Heart right ventricle (tissue), 16 donors: ENCODE measurements around the gene RCN2. TPM values are rescaled to one million over a fixed set of nuclear protein-coding genes. Genes with fewer than 3 reads are reported as not detected.

Source experiments
- ATAC-seq, 8 donors: fragments of 200-7000 bp; cut with Tn5 transposase; one replicate each; pipeline ENCODE4 v1.9.1; 2020; ENCODE audit warnings: mild to moderate bottlenecking in 8 of 8, moderate library complexity in 8 of 8, moderate number of reproducible peaks in 1 of 8
- DNase-seq, 2 donors: peaks; one replicate each; pipeline ENCODE4 v3.0.0-alpha.2; 2020
- H3K27ac ChIP-seq, 10 donors: fragments of 200-600 bp; sonication (generic) in 2 of 10; one replicate each; pipeline versions ENCODE4 v1.5.0 to v1.8.0; 2020 to 2022; ENCODE audit warnings: mild to moderate bottlenecking in 3 of 10
- H3K27me3 ChIP-seq, 7 donors: fragments of 200-600 bp; one replicate each; pipeline ENCODE4 v1.8.0; 2021 to 2022; ENCODE audit warnings: mild to moderate bottlenecking in 2 of 7
- H3K36me3 ChIP-seq, 9 donors: fragments of 200-600 bp; sonication (generic) in 1 of 9; one replicate each; pipeline versions ENCODE4 v1.5.0 to v1.8.0; 2020 to 2022; ENCODE audit warnings: mild to moderate bottlenecking in 2 of 9
- H3K4me1 ChIP-seq, 9 donors: fragments of 200-600 bp; sonication (generic) in 1 of 9; one replicate each; pipeline versions ENCODE4 v1.5.0 to v1.8.0; 2020 to 2022; ENCODE audit warnings: mild to moderate bottlenecking in 4 of 9
- H3K4me3 ChIP-seq, 10 donors: fragments of 200-600 bp; sonication (generic) in 2 of 10; one replicate each; pipeline versions ENCODE4 v1.5.0 to v1.8.0; 2020 to 2022; ENCODE audit warnings: mild to moderate bottlenecking in 7 of 10, moderate library complexity in 2 of 10
- H3K9me3 ChIP-seq, 11 donors: fragments of 200-600 bp in 10 of 11; sonication (generic) in 2 of 11; one replicate each; pipeline versions ENCODE4 v1.5.0 to v1.8.0; 2013 to 2022; ENCODE audit warnings: mild to moderate bottlenecking in 2 of 11, control low read depth in 1 of 11, moderate library complexity in 1 of 11
- CTCF ChIP-seq, 9 donors: fragments of 200-600 bp; sonication (generic) in 2 of 9; IDR thresholded peaks; one replicate each; pipeline versions ENCODE4 v1.5.0 to v1.8.0; 2021 to 2022; ENCODE audit warnings: antibody characterized with exemption in 9 of 9, mild to moderate bottlenecking in 5 of 9, moderate library complexity in 1 of 9
- WGBS, 2 donors: extraction: QIAGEN DNeasy Blood & Tissue Kit; methylation state at CpG; one replicate each; pipeline ENCODE4 v1.1.7; 2013; ENCODE audit warnings: inconsistent platforms in 1 of 2; 5-methylcytosine and 5-hydroxymethylcytosine counted together
- intact Hi-C, 10 donors: fragments of 100-400 bp; cut with DNase I; formaldehyde crosslinking; loops; one replicate each; pipeline versions ENCODE4 v1.11.1 to v1.14.2; 2022
- polyA plus RNA-seq, 2 donors: library from polyadenylated mRNA; stranded (reverse); fragments of 200-250 nt; gene quantifications; one replicate each; pipeline ENCODE4 v1.2.3, GENCODE V29; 2013
- total RNA-seq, 10 donors: library from RNA; stranded (reverse); fragmentation: NEBNext Ultra II Directional in 3 of 10; extraction: Animal tissue kit (Norgen Biotek cat#: 25700) in 3 of 10; gene quantifications; one replicate each; pipeline versions ENCODE4 v1.2.1 to v1.2.4, GENCODE V29; 2021 to 2023
- donor health status: Arrhythmogenic right ventricular cardiomyopathy.
- donor health status: ischemic (EF 13 %, LVEDD 7.1; RV severe dilation, severe dysfunction).
- donor health status: healthy with polysubstance abuse.
- donor health status: DM: no; HTN: yes; CAD: no.
- donor health status: DM: no; HTN: no; CAD: no.
- donor health status: ischemic (EF 25% LVEDD 6.9; RV normal size, moderate dysfunction).
- donor health status: ischemic (EF 25% LVEDD 5.7; RV mildly dilated, moderate dysfunction).
- donor health status: healthy.
- donor health status: DM: yes; HTN: yes; CAD: no.
- donor health status: Ischemic cardiomyopathy.
- donor health status: ischemic (EF 35%, LVEDD 5.7; RV mildly dilated, moderate dysfunction).
- donor health status: nonischemic (EF 11% LVEDD 7.7; RV severe dilation, severe dysfunction).
- donor health status: DM: yes; HTN: yes; CAD: no.
- donor health status: PGD.
- donor health status: ischemic (EF 29% LVEDD 5.4; RV normal size, mild dysfunction).
- donor health status: nonischemic (EF 23%, LVEDD 6.1; RV moderate dilation, normal function).

RCN2 gene
- total and polyA plus RNA-seq, 12 donors: 14.7 to 31.3 (median 27.5) TPM

- 88 to 94% methylated on average over 1 of the region's 1 CpG for WGBS, 2 donors
- H3K9me3 ChIP-seq: peaks cover 0 to 12% (median 0%) of the 10 kb centered on the region in 11 donors
- no peak for ATAC-seq
These were observed 44.6 kb downstream of the RCN2 start for GRCh38 chr15:76976141-76976540.

DNA sequence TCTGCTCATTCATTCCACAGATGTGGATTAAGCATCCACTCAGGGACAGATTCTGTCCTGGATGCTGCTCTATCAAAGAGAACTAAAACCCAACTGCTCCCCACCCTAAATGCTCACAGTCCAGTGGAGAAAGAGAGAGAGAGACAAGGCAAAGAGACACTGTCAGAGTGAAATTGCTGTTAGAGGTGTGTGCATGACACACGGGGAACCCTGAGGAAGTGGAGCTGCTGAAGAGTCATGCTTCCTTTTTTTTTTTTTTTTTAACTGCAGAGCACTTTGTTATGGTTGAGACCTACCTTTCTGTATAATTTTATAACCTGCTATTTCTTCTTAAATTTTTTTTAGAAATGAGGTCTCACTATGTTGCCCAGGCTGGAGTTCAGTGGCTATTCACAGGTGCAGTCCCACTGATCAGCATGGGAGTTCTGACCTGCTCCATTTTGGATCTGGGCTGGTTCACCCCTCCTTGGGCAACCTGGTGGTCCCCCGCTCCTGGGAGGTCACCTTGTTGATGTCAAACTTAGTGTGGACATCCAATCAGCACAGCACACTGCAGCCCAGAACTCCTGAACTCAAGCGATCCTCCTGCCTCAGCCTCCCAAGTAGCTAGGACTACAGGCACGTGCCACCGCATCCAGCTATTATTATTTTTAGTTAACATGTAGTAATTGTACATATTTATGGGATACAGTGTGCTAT lies 45.2 kb downstream of the RCN2 start:
- Histone ChIP-seq H3K9me3 (peaks cover 0 to 12% (median 0%) of the 10 kb centered on the region in 11 donors), H3K27me3 (no peaks in the 10 kb centered on the region), H3K4me3 (no peak overlapping the region), H3K27ac (no peak overlapping the region), H3K36me3 (no peaks in the 10 kb centered on the region), H3K4me1 (peaks cover 5 to 28% (median 15%) of the 10 kb centered on the region in 9 donors)
- no peak for DNase-seq
- no peak for ATAC-seq
- intact Hi-C loops: loop anchor here in 1 of 10 donors (10.0 kb wide), 1 partner anchor 48 kb away; no protein-coding TSS in a partner anchor
- TF ChIP-seq CTCF (IDR thresholded peaks at IDR 0.05): no peak
- WGBS, 2 donors: 88 to 90% methylated on average over 5 of the region's 5 CpGs

More at GRCh38 chr15:76976141-76976540, 44.6 kb downstream of the RCN2 start:
- TF ChIP-seq CTCF (IDR thresholded peaks at IDR 0.05): no peak
- Histone ChIP-seq H3K27me3 (no peaks in the 10 kb centered on the region), H3K4me1 (peaks cover 5 to 28% (median 15%) of the 10 kb centered on the region in 9 donors), H3K36me3 (no peaks in the 10 kb centered on the region), H3K27ac (no peak overlapping the region), H3K4me3 (no peak overlapping the region)
- DNase-seq: no peak
- intact Hi-C loops: loop anchor here in 1 of 10 donors (10.0 kb wide), 1 partner anchor 49 kb away; no protein-coding TSS in a partner anchor

DNA sequence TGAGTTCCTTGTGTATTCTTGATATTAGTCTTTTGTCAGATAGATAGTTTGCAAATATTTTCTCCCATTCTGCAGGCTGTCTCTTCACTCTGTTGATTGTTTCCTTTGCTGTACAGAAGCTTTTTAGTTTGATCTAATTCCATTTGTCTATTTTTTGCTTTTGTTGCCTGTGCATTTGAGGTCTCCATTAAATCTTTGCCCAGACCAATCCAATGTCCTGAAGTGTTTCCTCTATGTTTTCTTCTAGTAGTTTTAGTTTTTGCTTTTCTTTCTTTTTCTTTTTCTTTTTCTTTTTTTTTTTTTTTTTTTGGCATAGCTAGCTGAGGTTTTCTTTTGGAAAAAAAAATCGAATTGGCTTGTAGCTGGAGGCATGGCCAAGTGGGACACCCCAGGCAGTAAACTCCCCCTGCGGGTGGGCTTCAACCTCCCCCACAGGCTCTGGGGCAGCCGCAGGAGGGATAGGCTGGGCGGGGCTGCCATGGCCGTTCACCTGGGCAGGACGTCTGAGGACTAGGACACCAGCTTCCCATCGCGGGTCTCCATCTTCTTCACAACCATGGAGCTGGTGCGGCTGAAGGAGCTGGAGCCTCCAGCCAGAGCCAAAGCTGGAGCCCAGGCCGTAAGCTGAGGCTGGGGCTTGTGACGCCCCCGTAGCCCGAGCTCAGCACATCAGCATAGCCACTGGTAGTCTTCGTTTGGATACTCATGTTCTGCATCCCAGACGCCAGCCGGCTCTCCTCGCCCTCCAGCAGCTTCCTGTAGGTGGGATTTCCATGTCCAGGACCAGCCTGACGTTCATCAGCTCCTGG lies 47.2 kb downstream of the RCN2 start:
- Histone ChIP-seq H3K27ac (no peak overlapping the region), H3K9me3 (peaks cover 0 to 12% (median 0%) of the 10 kb centered on the region in 11 donors), H3K36me3 (no peaks in the 10 kb centered on the region), H3K4me3 (no peak overlapping the region), H3K4me1 (peaks cover 0 to 18% (median 2%) of the 10 kb centered on the region in 9 donors), H3K27me3 (no peaks in the 10 kb centered on the region)
- intact Hi-C loops: loop anchor here in 1 of 10 donors (10.0 kb wide), 1 partner anchor 46 kb away; no protein-coding TSS in a partner anchor
- DNase-seq (no peak), ATAC-seq (no peak)
- WGBS, 2 donors: 93 to 95% methylated on average over 18 of the region's 18 CpGs
- no peak for TF ChIP-seq CTCF (IDR thresholded peaks at IDR 0.05)

DNA sequence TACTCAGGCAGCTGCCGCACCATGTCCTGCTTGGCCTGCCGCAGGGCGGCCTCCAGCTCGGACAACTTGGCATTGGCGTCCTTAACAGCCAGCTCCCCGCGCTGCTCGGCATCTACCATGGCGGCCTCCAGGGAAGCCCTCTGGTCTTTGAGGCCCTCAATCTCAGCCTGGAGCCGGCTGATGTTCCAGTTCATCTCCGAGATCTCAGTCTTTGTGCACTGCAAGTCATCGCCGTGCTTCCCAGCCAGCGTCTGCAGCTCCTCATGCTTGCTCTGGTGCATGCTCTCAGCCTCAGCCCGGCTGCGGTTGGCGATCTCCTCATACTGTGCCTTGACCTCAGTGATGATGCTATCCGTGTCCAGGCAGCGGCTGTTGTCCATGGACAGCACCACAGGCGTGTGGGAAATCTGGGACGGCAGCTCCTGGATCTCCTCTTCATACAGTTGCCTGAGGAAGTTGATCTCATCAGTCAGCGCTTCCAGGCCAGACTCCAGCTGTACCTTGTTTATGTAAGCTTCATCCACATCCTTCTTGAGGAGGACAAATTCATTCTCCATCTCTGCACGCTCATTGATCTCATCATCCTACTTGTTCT lies 47.9 kb downstream of the RCN2 start:
- no peak for DNase-seq
- 88% methylated on average over 23 of the region's 23 CpGs for WGBS, 2 donors
- no peak for ATAC-seq
- TF ChIP-seq CTCF (IDR thresholded peaks at IDR 0.05): no peak
- Histone ChIP-seq H3K27ac (no peak overlapping the region), H3K4me3 (no peak overlapping the region), H3K27me3 (no peaks in the 10 kb centered on the region), H3K4me1 (peaks cover 0 to 21% (median 0%) of the 10 kb centered on the region in 9 donors), H3K9me3 (peaks cover 0 to 12% (median 0%) of the 10 kb centered on the region in 11 donors), H3K36me3 (no peaks in the 10 kb centered on the region)
- intact Hi-C loops: loop anchor here in 1 of 10 donors (10.0 kb wide), 1 partner anchor 45 kb away; no protein-coding TSS in a partner anchor
